ENCODE data around the gene LCE7A.

LCE7A gene

DNA sequence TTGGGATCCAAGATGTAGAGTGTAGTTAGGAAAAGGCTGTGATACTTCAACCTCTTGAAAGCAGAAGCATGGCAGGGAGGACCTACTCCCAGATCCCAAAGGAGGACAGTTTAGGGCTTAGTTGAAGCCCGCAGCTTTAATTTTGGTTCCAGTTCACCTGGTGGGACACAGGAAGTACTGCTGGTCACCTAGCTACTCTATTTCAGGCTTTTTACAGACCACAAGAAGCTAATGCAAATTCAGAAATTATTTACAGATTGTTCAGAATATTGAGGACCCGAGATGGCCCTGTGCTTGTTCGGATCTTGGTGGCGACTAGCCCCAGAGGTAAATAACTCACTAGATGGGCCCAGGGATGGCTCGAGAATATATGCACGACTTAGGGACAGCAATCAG lies 11.9 kb downstream of the LCE7A start:
- H3K79me2 ChIP-seq (ENCODE audit: insufficient read depth, low read length): no peaks in the 10 kb centered on the region
- H3K27me3 ChIP-seq (ENCODE audit: low read length): no peaks in the 10 kb centered on the region
- no peak overlapping the region for H3K9ac ChIP-seq (ENCODE audit: low read length)

DNA sequence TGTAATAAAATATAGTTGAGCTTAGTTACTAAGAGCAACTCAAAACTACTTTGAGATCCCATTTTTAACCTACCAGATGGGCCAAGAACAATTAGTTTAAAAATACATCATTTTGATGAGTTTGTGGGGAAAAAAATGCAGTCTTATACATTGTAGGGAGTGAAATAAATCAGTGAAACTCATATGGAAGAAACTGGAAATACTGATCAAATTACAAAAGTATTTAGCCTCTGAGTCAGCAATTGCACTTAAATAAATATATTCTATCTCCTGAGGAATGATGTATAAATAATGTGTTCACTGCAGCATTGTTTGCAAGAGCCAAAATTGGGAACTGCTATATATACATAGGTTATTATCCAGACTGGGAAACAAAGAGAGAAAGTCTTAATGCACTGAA lies 13.7 kb downstream of the LCE7A start:
- Histone ChIP-seq H3K36me3 (ENCODE audit: low read length) (no peaks in the 10 kb centered on the region), H3K9me2 (replicated peaks; ENCODE audit: insufficient read depth, low read length) (no peaks in the 10 kb centered on the region), H3K27me3 (ENCODE audit: low read length) (no peaks in the 10 kb centered on the region), H3K4me2 (ENCODE audit: low read depth, low read length, poor library complexity, severe bottlenecking) (no peak overlapping the region), H3K27ac (ENCODE audit: low read depth, low read length) (no peak overlapping the region), H2AFZ (ENCODE audit: low read depth, low read length, severe bottlenecking) (no peak overlapping the region), H3F3A (ENCODE audit: insufficient read depth) (no peaks in the 10 kb centered on the region), H3K9me3 (ENCODE audit: insufficient read depth, low read length) (no peaks in the 10 kb centered on the region), H3K4me3 (ENCODE audit: insufficient read depth, low read length, poor library complexity, severe bottlenecking) (no peak overlapping the region), H3K79me2 (ENCODE audit: insufficient read depth, low read length) (no peaks in the 10 kb centered on the region), H4K20me1 (ENCODE audit: low read depth, low read length) (no peaks in the 10 kb centered on the region), H3K9ac (ENCODE audit: low read length) (no peak overlapping the region)
- TF ChIP-seq, protein P1, sequence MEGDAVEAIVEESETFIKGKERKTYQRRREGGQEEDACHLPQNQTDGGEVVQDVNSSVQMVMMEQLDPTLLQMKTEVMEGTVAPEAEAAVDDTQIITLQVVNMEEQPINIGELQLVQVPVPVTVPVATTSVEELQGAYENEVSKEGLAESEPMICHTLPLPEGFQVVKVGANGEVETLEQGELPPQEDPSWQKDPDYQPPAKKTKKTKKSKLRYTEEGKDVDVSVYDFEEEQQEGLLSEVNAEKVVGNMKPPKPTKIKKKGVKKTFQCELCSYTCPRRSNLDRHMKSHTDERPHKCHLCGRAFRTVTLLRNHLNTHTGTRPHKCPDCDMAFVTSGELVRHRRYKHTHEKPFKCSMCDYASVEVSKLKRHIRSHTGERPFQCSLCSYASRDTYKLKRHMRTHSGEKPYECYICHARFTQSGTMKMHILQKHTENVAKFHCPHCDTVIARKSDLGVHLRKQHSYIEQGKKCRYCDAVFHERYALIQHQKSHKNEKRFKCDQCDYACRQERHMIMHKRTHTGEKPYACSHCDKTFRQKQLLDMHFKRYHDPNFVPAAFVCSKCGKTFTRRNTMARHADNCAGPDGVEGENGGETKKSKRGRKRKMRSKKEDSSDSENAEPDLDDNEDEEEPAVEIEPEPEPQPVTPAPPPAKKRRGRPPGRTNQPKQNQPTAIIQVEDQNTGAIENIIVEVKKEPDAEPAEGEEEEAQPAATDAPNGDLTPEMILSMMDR (IDR thresholded peaks at IDR 0.05; ENCODE audit: insufficient read depth, low read length, poor library complexity, severe bottlenecking): no peak
- no peak for TF ChIP-seq EZH2phosphoT487 (conservative IDR thresholded peaks at IDR 0.05; ENCODE audit: low read length)

More for the DNA sequence above, 11.9 kb downstream of the LCE7A start:
- TF ChIP-seq, protein P1 (IDR thresholded peaks at IDR 0.05; ENCODE audit: insufficient read depth, low read length, poor library complexity, severe bottlenecking): no peak
- TF ChIP-seq EZH2phosphoT487 (conservative IDR thresholded peaks at IDR 0.05; ENCODE audit: low read length): no peak
- no peak overlapping the region for H3K27ac ChIP-seq (ENCODE audit: low read depth, low read length)
- no peak overlapping the region for H3K4me3 ChIP-seq (ENCODE audit: insufficient read depth, low read length, poor library complexity, severe bottlenecking)
- H3F3A ChIP-seq (ENCODE audit: insufficient read depth): no peaks in the 10 kb centered on the region
- H3K9me3 ChIP-seq (ENCODE audit: insufficient read depth, low read length): no peaks in the 10 kb centered on the region
- no peak overlapping the region for H3K4me2 ChIP-seq (ENCODE audit: low read depth, low read length, poor library complexity, severe bottlenecking)
- H3K9me2 ChIP-seq (replicated peaks; ENCODE audit: insufficient read depth, low read length): no peaks in the 10 kb centered on the region
- no peak overlapping the region for H2AFZ ChIP-seq (ENCODE audit: low read depth, low read length, severe bottlenecking)
- H3K36me3 ChIP-seq (ENCODE audit: low read length): no peaks in the 10 kb centered on the region
- H4K20me1 ChIP-seq (ENCODE audit: low read depth, low read length): no peaks in the 10 kb centered on the region

- Histone ChIP-seq H3K27ac (ENCODE audit: low read depth, low read length) (no peak overlapping the region), H3K79me2 (ENCODE audit: insufficient read depth, low read length) (no peaks in the 10 kb centered on the region), H3K9ac (ENCODE audit: low read length) (no peak overlapping the region), H3K36me3 (ENCODE audit: low read length) (no peaks in the 10 kb centered on the region), H3K9me3 (ENCODE audit: insufficient read depth, low read length) (no peaks in the 10 kb centered on the region), H3K4me3 (ENCODE audit: insufficient read depth, low read length, poor library complexity, severe bottlenecking) (no peak overlapping the region), H3K27me3 (ENCODE audit: low read length) (no peaks in the 10 kb centered on the region), H3K9me2 (replicated peaks; ENCODE audit: insufficient read depth, low read length) (no peaks in the 10 kb centered on the region), H3K4me2 (ENCODE audit: low read depth, low read length, poor library complexity, severe bottlenecking) (no peak overlapping the region), H4K20me1 (ENCODE audit: low read depth, low read length) (no peaks in the 10 kb centered on the region), H3F3A (ENCODE audit: insufficient read depth) (no peaks in the 10 kb centered on the region), H2AFZ (ENCODE audit: low read depth, low read length, severe bottlenecking) (no peak overlapping the region)
- no peak for TF ChIP-seq EZH2phosphoT487 (conservative IDR thresholded peaks at IDR 0.05; ENCODE audit: low read length)
- TF ChIP-seq, protein P1 (IDR thresholded peaks at IDR 0.05; ENCODE audit: insufficient read depth, low read length, poor library complexity, severe bottlenecking): no peak
Observed at GRCh38 chr1:152876827-152877226, 17.0 kb downstream of the LCE7A start.

Measured in SU-DHL-6 (cell line).